Neural crest cell (in vitro differentiated cells): ENCODE data around the gene COQ8B. TPM values are rescaled to one million over a fixed set of nuclear protein-coding genes. Genes with fewer than 3 reads are reported as not detected.

ENCODE experiments used
- DNase-seq: peaks from one replicate; pipeline ENCODE4 v3.0.0; 2021; ENCODE audit warnings: low read depth, mixed read lengths, low spot score
- H3K27ac Mint-ChIP-seq: one replicate; pipeline ENCODE4 v1.8.0; 2021; ENCODE audit warnings: mild to moderate bottlenecking, mixed read lengths; ENCODE audit not compliant: unreplicated experiment
- H3K27me3 Mint-ChIP-seq: 2 replicates; pipeline ENCODE4 v1.8.0; 2021; ENCODE audit warnings: low read depth, mild to moderate bottlenecking, mixed read lengths
- H3K36me3 Mint-ChIP-seq: 2 replicates; pipeline ENCODE4 v1.8.0; 2021; ENCODE audit warnings: low read depth, mild to moderate bottlenecking, mixed read lengths
- H3K4me1 Mint-ChIP-seq: 2 replicates; pipeline ENCODE4 v1.8.0; 2021; ENCODE audit warnings: mixed read lengths
- H3K4me3 Mint-ChIP-seq: one replicate; pipeline ENCODE4 v1.8.0; 2021; ENCODE audit warnings: mild to moderate bottlenecking, mixed read lengths
- H3K9me3 Mint-ChIP-seq: 2 replicates; pipeline ENCODE4 v1.8.0; 2021; ENCODE audit warnings: mixed read lengths
- total RNA-seq: library from RNA; stranded (reverse); gene quantifications from 2 replicates; pipeline ENCODE4 v1.2.1, GENCODE V29; 2021
- TF ChIP-seq, protein P1 (sequence below): fragments of 200-600 bp; sonication (generic); conservative IDR thresholded peaks from 2 replicates; pipeline ENCODE4 v1.5.0; 2021; ENCODE audit warnings: antibody characterized with exemption, mild to moderate bottlenecking

COQ8B gene
- total RNA-seq, 1 donor from 2014 or later = 45.1 TPM

DNA sequence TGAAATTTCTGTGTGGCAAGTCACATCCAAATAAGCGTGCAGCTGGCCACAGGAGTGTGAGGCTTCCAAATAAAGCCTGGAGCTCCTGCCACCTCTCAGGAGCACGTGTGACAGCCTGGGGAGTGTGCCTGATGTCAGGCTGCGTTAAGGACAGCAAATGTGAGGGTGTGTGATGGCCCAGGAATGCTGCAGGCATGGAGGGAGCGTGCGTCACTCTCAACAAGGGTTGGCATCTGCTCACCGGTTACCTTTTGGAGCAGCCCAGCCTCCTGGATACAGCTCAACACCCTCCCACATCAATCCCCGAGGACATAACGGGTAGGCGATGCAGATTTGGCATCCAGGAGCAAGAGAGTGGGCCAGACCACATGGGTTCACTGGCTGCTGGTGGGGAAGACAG lies 45.3 kb downstream of the COQ8B start:
- peaks cover 5% of the 10 kb centered on the region for H3K9me3 Mint-ChIP-seq
- H3K4me3 Mint-ChIP-seq = no peak overlapping the region
- DNase-seq = no peak
- H3K27me3 Mint-ChIP-seq = no peaks in the 10 kb centered on the region
- no peaks in the 10 kb centered on the region for H3K4me1 Mint-ChIP-seq
- H3K36me3 Mint-ChIP-seq = peaks cover 22% of the 10 kb centered on the region
- TF ChIP-seq, protein P1, sequence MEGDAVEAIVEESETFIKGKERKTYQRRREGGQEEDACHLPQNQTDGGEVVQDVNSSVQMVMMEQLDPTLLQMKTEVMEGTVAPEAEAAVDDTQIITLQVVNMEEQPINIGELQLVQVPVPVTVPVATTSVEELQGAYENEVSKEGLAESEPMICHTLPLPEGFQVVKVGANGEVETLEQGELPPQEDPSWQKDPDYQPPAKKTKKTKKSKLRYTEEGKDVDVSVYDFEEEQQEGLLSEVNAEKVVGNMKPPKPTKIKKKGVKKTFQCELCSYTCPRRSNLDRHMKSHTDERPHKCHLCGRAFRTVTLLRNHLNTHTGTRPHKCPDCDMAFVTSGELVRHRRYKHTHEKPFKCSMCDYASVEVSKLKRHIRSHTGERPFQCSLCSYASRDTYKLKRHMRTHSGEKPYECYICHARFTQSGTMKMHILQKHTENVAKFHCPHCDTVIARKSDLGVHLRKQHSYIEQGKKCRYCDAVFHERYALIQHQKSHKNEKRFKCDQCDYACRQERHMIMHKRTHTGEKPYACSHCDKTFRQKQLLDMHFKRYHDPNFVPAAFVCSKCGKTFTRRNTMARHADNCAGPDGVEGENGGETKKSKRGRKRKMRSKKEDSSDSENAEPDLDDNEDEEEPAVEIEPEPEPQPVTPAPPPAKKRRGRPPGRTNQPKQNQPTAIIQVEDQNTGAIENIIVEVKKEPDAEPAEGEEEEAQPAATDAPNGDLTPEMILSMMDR = no peak
- H3K27ac Mint-ChIP-seq = no peak overlapping the region

DNA sequence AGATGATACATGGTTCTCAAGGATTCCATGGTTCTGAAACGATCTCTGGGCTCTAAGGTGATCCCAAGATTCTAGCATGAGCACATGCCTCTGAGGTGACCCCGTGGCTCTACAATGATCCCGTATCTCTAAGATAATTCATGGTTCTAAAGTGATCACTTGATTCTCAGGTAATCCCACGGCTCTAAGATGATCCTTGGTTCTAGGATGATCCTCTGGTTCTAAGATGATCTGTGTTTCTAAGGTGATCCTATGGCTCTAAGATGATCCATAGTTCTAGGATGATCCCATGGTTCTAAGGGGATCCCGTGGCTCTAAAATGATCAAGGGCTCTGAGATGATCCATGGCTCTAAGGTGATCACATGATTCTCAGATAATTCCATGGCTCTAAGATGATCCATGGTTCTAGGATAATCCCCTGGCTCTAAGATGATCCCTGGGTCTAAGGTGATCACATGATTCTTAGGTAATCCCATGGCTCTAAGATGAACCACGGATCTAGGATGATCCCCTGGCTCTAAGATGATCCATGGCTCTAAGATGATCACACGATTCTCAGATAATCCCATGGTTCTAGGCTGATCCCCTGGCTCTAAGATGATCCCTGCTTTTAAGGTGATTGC lies 47.6 kb downstream of the COQ8B start:
- Mint-ChIP-seq H3K27ac (no peak overlapping the region), H3K27me3 (no peaks in the 10 kb centered on the region), H3K4me3 (no peak overlapping the region), H3K36me3 (peaks cover 22% of the 10 kb centered on the region), H3K4me1 (no peaks in the 10 kb centered on the region), H3K9me3 (peaks cover 5% of the 10 kb centered on the region)
- DNase-seq = no peak
- TF ChIP-seq, protein P1 = no peak

DNA sequence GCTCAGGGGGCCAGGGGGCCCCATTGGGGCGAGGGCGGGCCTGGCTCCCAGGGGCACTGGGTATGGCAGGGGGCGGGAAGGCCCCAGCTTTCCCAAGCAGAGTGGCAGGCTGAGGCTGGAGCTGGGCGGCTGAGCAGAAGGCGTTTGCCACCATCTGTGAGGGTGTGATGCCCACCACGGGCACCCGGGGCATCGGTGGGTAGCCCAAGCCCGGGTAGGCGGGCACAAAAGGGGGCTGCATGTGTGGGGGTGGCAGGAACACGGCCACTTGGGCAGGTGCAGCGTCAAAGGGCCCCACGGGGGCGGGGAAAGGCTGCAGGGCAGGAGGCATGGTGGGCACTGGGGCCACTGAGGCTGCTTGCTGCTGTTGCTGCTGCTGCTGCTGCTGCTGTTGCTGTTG lies 49.1 kb downstream of the COQ8B start:
- peaks cover 22% of the 10 kb centered on the region for H3K36me3 Mint-ChIP-seq

DNA sequence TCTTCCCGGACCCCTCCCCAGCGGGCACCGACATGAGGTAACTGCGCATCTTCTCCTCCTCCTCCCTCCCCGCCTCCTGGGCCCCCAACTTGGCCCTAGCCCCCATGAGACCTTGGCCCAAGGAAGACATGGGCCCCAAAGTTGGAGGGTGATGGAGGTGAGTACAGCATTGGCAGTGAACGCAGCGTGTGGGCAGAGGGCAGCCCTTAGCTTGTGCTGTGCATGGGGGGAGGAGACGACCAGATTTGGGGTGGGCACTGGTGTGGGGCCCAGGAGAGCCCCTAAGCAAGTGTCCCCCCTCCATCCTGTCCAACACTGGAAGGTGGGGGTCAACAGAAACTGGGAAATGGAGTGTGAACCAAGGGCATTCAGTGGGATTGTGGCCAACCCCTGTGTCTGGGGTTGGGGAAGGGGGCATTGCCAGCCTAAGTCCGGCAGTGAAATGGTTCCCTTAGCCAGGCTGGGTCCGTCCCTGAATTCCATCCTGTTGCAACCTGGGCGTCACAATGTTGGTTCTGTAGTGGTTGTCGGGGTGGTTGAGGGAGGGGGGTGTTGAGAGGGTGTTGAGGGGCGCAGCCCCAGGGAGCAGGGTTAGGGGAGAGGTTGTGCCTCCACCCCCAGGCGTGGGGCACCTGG lies 49.8 kb downstream of the COQ8B start:
- Mint-ChIP-seq H3K36me3 (peaks cover 22% of the 10 kb centered on the region), H3K9me3 (peaks cover 5% of the 10 kb centered on the region), H3K27ac (no peak overlapping the region)

More for the DNA sequence above, 49.1 kb downstream of the COQ8B start:
- Mint-ChIP-seq H3K27ac (no peak overlapping the region), H3K9me3 (peaks cover 5% of the 10 kb centered on the region), H3K4me1 (no peaks in the 10 kb centered on the region), H3K4me3 (no peak overlapping the region), H3K27me3 (peaks cover 3% of the 10 kb centered on the region)
- DNase-seq = no peak
- TF ChIP-seq, protein P1 = no peak

DNA sequence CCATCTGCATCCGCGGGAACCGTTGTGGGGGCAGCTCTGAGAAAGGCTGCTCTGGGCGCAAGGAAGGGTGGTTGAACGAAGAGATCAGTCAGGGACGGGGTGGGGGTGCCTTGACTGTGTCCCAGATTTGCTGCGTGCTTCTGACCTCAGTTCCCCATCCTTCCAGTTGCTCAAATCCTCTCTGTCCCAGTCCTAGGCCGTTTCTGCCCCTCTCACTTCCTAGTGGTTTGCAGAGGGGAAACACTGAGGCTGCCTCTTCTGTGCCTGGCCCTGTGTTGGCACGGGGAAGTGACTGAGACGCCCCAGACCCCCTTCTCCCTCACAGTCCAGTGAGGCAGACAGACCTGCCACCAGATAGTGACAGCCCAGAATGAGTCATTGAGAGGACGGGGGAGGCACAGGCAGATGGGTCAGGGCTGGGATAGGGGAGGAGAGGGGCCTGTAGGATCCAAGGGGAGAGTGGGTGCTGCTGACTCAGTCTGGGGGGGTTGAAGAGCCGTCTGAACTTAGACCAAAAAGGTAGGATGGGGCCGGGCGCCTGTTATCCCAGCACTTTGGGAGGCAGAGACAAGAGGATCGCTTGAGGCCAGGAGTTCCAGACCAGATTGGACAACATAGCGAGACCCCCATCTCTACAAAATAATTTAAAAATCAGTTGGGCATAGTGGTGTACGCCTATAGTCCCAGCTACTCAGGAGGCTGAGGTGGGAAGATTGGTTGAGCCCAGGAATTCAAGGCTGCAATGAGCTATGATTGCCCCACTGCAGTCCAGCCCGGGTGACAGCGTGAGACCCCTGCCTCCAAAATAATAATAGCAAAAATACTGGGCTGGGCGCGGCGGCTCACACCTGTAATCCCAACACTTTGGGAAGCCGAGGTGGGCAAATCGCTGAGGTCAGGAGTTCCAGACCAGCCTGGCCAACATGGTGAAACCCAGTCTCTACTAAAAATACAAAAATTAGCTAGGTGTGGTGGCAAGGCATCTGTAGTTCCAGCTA lies 52.7 kb downstream of the COQ8B start:
- H3K9me3 Mint-ChIP-seq = peaks cover 1% of the 10 kb centered on the region
- peaks cover 3% of the 10 kb centered on the region for H3K36me3 Mint-ChIP-seq
- H3K27ac Mint-ChIP-seq = no peak overlapping the region
- H3K4me3 Mint-ChIP-seq = peak overlapping the region; percentile 88
- H3K4me1 Mint-ChIP-seq = no peaks in the 10 kb centered on the region
- peaks cover 5% of the 10 kb centered on the region for H3K27me3 Mint-ChIP-seq
- DNase-seq = no peak
- TF ChIP-seq, protein P1 = no peak

More for the DNA sequence above, 49.8 kb downstream of the COQ8B start:
- TF ChIP-seq, protein P1 = no peak
- Mint-ChIP-seq H3K27me3 (peaks cover 3% of the 10 kb centered on the region), H3K4me3 (no peak overlapping the region), H3K4me1 (no peaks in the 10 kb centered on the region)
- DNase-seq = no peak
